Forelimb muscle (tissue), 1 donor: ENCODE results near the gene ZDHHC21. TPM values are rescaled to one million over a fixed set of nuclear protein-coding genes. Genes with fewer than 3 reads are reported as not detected.

Source experiments
- DNase-seq: peaks from one replicate; pipeline ENCODE4 v3.0.0-alpha.2; 2013; ENCODE audit warnings: low read depth
- polyA plus RNA-seq: library from polyadenylated mRNA; unstranded; fragments of 120-200 nt; gene quantifications from one replicate; pipeline ENCODE4 v1.2.1, GENCODE V29; 2013; ENCODE audit not compliant: insufficient read length

Gene ZDHHC21
- polyA plus RNA-seq, 1 donor = 13.9 TPM

DNA sequence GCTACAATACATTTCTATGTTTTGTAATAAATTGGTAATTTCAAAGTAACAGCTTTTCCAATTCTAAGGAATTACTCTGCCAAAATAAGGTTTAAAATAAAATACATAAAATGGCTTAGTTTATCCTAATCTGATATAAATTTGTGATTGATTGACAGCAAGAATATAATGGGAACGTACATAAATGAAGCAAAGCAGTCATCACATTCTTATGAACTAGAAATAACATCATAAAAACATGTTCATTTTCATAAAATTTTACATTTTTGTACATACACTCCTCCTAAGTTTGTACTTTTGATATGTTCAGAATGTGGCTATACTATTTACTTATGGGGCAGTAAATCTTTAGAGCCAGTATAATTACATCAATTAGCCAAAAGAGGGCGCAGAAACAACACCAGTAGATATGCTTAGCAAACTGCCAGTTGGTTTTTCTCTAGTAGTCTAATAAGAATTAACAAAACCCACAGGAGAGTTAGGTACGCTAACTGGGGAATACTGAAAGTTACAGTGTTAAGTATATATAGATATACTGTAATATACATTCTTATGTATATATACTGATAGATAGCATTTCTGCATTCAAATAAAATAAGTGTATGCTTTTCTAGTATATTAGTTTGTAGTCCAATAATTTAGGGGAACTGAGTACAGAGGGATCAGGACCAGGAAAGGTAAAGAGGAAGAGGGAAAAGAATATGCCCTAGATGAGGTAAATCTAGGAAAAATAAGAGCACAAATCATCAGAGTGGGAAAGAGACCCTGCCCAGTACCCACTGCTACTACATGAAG, 76.8 kb downstream of the ZDHHC21 start:
- DNase-seq = peak; percentile 45

DNA sequence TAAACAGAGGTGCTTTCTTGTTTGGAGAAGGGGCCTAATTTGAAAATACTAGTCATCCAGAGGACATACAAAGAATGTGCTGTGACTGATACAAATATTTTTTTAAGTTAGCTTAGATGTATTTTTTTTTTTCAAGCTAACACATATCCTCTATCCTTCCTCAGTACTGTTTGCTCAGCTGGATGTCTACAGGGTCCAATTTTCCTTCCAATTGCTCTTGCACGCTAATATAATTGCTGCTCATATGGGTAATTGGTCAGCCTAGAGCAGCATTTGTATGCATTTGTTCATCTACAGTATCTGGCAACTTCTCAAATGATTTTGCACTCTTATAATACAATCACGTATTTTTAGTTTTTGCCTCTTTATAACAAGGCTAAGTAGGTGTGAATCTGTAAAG, 84.7 kb downstream of the ZDHHC21 start:
- no peak for DNase-seq

DNA sequence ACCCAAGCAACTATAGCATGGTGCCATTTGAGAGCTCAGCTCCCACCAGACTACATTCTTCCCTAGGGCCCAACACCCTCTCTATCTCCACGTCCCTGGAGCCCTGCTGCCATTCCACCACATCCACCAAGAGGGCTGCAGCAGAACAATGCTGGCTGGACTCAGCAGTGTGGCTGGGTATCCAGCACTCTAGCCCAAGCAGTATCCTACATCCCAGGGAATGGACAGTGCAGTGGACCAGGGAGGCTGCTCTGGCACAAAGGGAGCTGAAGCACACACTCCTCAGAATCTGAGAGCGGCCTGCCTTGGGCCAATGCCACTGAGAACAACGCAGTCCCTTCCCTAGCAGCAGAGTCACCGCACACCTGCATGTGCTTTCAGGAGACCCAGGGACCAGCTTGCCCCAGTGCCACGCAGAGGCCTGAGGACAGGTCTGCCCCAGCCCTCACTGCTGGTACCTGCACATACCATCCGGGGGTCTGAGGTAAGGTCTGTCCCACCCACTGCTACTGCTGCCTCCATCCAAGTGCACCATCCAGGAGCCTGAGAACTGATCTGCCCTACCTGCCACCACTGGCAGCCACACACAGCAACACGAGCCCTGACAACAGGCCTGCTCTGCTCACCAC, 95.9 kb downstream of the ZDHHC21 start:
- DNase-seq = no peak

DNA sequence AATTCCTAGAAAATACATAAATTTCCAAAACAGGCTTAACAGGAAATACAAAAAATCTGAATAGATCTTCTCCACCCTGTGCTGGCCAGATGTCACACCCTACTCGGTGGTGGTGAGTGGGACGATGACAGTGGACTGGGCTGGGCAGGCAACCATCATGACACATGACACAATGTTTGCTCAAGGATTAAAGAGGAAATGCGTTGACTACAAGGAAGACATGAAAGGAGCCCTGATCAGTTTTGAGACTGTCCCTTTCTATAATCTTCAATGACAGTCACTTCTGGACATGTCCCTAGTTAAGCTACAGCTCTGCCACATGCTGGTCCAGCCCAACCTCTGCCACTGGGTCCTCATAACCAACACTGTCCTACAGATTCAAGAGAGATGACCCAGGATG, 99.8 kb downstream of the ZDHHC21 start:
- DNase-seq = no peak

DNA sequence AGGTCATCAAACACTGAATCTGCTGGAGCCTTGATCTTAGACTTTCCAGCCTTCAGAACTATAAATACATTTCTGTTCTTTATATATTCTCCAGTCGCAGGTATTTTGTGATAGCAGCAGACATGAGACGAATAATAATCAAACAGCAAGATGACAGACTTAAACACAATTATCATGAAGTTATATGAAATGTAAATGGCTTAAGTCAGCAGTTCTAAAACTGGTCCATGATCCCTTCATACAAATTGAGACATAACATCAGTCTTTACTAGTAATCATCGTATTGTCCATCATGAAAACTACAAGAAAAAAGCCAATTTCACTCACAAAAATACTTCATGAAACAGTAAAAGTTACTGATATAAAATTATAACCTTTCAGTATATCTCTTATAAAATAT, 101.8 kb downstream of the ZDHHC21 start:
- DNase-seq = no peak

DNA sequence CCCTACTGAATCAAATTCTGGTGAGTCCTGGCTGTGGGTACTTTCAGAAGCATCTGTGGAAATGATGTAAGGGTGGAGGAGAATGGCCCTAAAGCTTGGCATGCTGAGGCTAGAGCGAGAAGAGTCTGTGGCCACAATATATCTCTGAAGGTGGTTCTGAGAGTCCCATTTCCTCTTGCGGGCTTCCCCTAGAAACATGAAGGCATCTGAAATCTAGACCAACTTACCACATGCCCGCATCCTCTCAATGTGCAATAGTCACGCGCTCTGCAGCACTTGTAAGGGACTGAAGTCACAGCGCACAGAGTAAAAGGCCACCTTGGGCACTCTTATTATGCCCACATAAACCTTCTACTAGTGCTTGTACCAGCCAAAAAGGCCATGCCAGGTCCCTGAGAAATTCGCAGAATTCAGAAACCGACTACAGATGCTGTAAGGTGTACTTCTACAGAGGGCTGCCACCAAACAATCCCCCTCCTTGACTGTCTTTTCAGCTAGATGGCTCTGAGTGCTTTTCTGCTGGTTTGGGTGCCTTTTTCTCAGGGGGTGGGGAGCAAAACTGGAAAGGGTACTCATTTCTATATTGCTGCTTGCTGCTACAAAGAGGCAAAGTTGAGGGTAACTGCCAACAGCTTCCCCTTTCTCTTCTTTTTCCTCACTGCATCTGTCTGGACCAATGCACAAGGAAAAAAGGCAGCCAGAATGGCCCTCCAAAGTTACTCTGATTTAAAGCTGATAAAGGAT, 107.3 kb downstream of the ZDHHC21 start:
- no peak for DNase-seq

DNA sequence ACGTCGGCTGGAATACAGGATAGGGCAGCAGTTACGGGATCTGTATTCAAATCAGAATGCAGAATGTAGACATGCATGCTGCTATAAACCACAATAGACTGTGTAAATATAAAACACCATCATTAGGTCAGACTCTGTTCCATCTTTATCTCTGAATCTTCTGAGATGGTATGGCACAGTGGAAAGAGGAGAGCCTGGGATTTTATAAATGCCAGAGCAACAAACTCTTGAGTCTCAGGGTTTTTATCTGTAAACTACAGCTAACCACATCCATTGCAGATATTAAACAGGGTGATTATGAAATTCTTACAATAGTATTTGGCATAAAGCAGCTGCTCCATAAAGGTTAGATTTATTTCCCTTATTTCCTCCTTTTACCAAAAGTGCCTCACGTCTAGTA, 108.7 kb downstream of the ZDHHC21 start:
- no peak for DNase-seq

DNA sequence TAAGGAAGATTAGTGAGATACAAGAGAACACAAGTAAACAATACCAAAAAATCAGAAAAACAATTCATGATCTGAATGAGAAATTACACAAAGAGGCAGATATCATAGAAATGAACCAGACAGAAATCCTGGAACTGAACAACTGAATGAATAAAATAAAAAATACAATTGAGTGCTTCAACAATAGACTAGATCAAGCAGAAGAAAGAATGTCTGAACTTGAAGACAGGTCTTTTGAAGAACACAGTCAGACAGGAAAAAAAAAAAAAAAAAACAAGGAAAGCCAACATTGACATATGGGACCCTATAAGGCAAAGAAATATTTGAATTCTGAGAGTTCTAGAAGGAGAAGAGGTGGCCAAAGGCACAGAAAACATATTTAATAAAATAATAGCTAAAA, 115.2 kb downstream of the ZDHHC21 start:
- no peak for DNase-seq

DNA sequence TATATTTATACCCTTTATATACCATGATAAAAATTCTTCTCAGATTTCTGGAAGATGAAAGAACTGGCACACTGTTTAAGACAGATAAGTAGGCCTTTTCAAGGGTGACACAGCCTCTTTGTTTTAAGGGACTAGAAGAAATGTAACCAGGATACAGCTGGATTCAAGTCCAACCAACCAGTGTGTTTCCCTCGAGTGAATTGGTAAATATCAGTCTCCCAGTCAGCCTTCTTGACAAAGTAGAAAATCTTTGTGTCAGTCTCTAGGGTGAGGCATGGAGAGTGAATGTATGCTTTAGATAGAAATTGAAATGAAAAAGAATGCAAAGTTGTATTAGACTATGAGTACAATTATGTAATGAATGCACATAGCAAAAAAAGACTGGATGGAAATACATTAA, 119.1 kb downstream of the ZDHHC21 start:
- DNase-seq = no peak

DNA sequence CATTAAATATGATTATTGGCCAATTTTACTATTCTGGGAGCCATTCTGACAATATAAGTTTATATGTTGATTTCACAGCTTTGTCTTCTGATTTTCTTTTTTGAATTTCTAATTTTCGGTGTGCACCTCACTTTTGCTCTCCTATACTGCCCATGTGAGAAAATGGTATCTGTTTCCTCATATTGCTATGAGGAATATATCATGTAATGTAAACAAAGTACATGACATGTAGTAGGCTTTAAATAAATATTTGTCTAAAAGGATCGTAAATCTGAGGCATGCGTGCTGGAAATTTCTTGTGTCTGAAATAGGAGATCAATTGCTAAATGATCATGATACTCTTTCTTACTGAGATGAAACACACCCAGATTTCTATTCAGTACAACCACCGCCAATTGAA, 119.9 kb downstream of the ZDHHC21 start:
- DNase-seq = no peak

DNA sequence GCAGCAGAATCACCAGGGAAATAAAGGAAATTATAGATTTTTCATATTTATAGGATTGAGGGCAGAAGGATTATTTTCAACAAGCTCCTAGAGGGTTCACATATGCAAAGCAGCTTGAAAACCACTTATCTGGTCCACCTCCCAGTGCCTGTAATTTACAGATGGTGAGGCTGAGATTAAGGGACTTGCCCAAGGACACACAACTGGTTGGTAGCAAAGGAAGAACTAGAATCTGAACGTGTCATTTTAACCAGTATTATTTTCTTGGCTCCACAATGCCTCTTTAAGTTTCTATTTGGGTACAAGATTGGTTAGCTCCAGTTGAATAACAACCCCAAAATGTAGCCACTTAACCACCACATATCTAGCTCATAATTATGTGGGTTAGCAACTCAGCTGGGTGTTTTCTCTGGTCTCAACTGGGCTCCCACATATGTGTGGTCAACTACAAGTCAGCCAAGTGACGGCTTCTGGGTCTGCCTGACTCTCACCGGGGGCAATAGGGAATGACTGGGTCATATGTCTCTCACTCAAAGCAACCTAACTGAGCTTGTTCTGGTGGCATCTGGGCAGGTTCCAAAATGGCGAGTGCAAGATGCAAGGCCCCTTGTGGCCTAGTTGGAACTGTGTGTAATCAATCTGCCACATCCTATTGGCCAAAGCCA, 127.7 kb downstream of the ZDHHC21 start:
- DNase-seq = no peak

DNA sequence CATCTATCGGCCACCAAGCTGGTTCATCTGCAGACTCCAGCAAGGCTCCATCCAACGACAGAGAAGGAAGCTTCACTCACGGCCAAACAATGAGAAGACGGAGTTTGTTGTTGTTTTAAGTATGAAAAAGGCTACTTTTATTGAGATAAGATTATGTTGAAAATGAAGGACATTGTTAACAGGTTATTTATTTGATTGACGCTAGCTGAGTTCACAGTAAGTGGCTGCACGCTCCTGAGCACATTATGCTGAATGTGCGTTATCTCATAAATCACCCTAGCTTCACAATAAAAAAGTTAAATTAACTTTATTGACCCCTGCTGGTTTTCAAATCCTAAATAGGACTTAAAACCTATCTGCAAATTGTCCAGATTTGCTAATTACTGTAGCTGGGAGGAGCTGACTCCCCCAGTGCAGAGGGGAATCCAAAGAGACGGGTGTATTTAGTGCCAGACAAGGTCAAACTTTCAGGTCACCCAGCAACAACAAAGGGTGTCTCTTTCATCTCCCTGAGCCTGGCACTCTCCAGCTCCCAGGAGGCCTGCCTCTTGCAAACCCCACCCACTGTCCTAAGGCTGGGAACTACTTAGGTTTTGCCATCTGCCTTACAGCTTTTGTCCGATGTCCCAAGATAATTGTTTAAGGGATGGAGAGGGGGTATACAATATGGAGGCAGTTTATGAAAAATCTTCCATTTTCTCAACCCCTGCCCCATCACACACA, 129.2 kb downstream of the ZDHHC21 start:
- DNase-seq = no peak

DNA sequence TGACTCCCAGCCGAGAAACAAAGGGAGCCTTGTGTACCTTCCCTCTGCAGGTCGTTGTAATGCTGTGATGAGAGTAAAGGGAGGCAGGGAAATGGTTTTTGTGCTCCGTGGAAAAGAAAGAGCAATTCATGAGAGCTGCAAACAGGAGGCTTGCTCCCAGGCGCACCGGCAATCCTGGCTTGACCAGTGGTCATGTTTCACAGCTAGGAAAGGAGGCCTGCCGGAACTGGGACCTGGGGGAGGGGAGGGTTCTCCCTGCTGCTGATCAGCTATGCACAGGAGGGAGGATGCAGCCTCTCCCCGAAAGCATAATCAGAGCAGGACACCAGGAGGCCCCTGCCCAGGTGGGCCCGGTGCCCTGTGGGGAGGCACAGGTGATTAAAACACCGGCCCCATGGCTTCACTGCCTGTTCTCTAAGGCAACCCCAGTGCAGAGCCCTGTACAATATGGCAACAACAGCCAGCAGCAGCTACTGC, 131.3 kb downstream of the ZDHHC21 start:
- DNase-seq = no peak

Other genes starting within 250 kb of the ZDHHC21 start
- gene CER1, start 29.3 kb upstream of the ZDHHC21 start, polyA plus RNA-seq = 0.46 TPM
- 19.4 TPM for gene FREM1, start 217.0 kb upstream of the ZDHHC21 start, polyA plus RNA-seq